WTC11 (cell line): ENCODE results near the gene PLBD2.

Experiments used
- ATF6 ChIP-seq: sonication (generic); formaldehyde crosslinking; IDR thresholded peaks from 2 replicates; pipeline ENCODE4 v1.8.1; 2023; ENCODE audit warnings: mild to moderate bottlenecking, missing genetic modification reagents
- CBFB ChIP-seq: sonication (generic); formaldehyde crosslinking; IDR thresholded peaks from 2 replicates; pipeline ENCODE4 v1.8.1; 2022; ENCODE audit warnings: mild to moderate bottlenecking, low read depth, missing genetic modification reagents
- CTCF ChIP-seq: fragments of 200-600 bp; IDR thresholded peaks from 2 replicates; pipeline ENCODE4 v1.8.0; 2022; ENCODE audit warnings: antibody characterized with exemption
- E2F4 ChIP-seq: sonication (generic); formaldehyde crosslinking; IDR thresholded peaks from 2 replicates; pipeline ENCODE4 v1.8.1; 2022; ENCODE audit warnings: low read depth, mild to moderate bottlenecking, moderate library complexity, missing genetic modification reagents, borderline replicate concordance
- IRF1 ChIP-seq: sonication (generic); formaldehyde crosslinking; IDR thresholded peaks from 2 replicates; pipeline ENCODE4 v1.8.0; 2023; ENCODE audit warnings: missing genetic modification reagents
- MAX ChIP-seq: sonication (generic); formaldehyde crosslinking; IDR thresholded peaks from 2 replicates; pipeline ENCODE4 v1.8.0; 2022; ENCODE audit warnings: mild to moderate bottlenecking, missing genetic modification reagents
- SMAD4 ChIP-seq: sonication (generic); formaldehyde crosslinking; IDR thresholded peaks from 2 replicates; pipeline ENCODE4 v1.8.0; 2022; ENCODE audit warnings: mild to moderate bottlenecking, missing genetic modification reagents
- TCF7 ChIP-seq: sonication (generic); formaldehyde crosslinking; IDR thresholded peaks from 2 replicates; pipeline ENCODE4 v1.8.0; 2022; ENCODE audit warnings: mild to moderate bottlenecking, low read depth, missing genetic modification reagents, moderate library complexity
- ZBTB43 ChIP-seq: sonication (generic); formaldehyde crosslinking; IDR thresholded peaks from 2 replicates; pipeline ENCODE4 v1.8.1; 2023; ENCODE audit warnings: mild to moderate bottlenecking, missing genetic modification reagents
- ZNF138 ChIP-seq: sonication (generic); formaldehyde crosslinking; conservative IDR thresholded peaks from 2 replicates; pipeline ENCODE4 v1.8.1; 2022; ENCODE audit warnings: mild to moderate bottlenecking, moderate library complexity, missing genetic modification reagents

- TF ChIP-seq IRF1 (CRISPR knock-in tag), result no peak
- TF ChIP-seq CTCF, result no peak
- no peak for TF ChIP-seq E2F4 (CRISPR knock-in tag)
- no peak for TF ChIP-seq ATF6
- TF ChIP-seq MAX (CRISPR knock-in tag), result no peak
- TF ChIP-seq SMAD4 (CRISPR knock-in tag), result no peak
- TF ChIP-seq ZBTB43 (CRISPR knock-in tag), result no peak
- TF ChIP-seq TCF7 (CRISPR knock-in tag), result no peak
- TF ChIP-seq ZNF138, result no peak
- TF ChIP-seq CBFB, result no peak
These were observed 32.5 kb upstream of the PLBD2 start for GRCh38 chr12:113325916-113326315.
